RPMI8226 (cell line): ENCODE measurements around the gene CHRNA5.

Experiments
- DNase-seq: peaks from one replicate; pipeline ENCODE4 v3.0.0-alpha.2; 2015

CHRNA5 gene

DNA sequence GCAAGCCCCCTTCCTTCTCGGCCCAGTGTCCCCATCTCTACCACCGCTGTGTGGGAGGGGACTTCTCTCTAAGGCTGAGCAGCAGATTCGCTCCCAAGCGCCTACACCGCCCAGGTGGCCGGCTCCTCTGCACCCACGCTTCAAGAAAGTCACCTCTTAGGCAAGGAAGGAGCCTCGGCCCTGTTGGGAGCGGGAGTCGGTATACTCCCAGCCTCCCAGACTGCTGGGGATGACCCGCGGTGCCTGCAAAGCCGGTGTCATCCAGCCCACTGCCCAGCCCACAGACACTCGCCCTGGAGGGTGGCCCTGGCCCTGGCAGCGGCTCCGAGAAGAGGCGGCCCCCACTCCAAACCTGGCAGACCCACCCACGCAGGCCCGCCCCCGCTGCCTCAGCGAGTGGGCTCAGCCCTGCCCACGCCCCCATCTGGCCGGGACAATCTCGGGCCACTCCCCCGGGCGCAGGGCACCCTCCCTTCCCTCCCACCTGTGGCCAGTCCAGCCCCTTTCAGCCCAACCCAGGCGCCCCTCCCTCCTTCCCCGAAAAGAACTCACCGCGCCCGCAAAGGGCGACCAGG is 75.3 kb downstream of the CHRNA5 start:
- no peak for DNase-seq

DNA sequence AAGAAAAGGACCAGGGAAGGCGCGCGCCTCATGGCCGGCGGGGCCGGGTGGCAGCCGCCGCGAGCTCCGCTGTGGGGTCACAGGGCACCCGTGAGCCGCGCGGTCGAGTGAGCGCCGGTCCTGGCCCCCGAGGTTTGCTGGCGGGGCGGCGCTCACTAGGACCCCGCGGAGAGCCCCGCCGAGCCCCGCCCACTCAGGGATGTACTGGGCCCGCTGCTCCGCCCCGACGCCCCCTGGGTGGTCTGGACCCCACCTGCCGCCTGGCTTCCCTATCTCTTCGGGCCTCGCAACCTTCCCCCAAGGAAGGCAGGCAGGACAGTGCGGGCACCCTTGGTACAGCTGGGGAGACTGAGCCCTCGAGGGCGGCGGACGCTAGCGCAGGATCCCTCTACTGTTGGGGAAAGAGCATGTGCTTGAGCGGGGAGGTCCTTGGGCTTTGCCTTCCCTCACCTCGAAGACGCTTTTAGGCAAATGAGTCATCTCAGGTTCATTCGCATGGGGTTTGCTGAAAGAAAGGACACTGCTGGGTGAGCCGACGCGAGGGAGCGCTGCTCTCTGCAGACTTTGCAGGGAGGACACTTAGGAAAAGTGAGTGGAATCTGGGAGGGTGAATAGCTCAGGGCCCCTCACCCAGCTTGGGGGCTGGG is 75.9 kb downstream of the CHRNA5 start, which contains the start of gene CHRNB4:
CHRNB4 (minus strand) TSS at position 109 of the 647 bp plus-strand sequence; CDS start at position 32, 77 bp downstream.
- no peak for DNase-seq

DNA sequence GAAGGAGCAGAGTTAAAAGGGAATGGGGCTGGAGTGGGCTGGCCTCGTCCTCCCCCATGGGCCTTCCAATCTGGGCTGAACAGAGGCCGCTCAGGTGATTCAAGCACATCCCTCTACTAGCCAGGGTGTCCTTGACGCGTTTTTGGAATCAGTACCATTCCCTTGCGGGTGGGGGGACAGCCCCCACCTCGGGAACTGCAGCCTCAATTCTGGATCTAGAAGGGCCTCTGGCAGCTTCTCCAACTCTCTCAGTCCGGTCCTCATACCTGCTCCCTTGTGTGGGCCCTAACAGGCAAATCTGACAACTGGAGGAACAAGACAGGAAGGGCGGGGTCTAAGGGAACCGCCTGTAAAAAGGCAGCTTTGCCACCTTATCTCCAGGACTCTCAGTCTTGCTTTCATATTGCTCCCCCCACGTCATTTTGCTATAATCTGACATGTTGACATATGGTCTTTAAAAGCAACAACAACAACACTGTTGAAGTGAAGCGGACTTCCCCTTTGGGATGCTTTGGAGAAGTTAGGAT is 76.5 kb downstream of the CHRNA5 start:
- no peak for DNase-seq

DNA sequence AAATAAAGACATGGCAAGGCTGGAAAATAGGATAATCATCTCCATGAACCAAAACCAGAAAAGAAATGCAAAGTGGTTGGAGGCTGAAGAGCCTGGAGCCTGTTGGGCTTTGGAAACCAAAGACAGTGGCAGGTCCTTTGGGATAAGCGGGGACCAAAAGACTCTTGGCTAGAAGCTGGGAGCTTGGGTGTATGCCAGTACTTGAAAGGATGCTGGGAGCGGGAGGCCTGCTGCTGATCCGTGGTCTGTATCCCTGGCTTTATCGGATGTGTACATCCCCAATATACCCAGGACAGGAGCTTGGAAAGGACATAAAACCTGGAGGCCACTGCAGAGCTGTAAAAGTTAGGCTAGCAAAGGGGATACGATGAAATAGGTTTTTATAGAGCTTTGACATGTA is 77.0 kb downstream of the CHRNA5 start:
- no peak for DNase-seq
